ENCODE measurements around the gene SPAG17. TPM values are rescaled to one million over a fixed set of nuclear protein-coding genes. Genes with fewer than 3 reads are reported as not detected.

Gene SPAG17
- total RNA-seq, 1 experiment from 2014 or later, result 0.33 TPM

- intact Hi-C loops (cut with micrococcal nuclease; ENCODE audit: unreplicated experiment), result no loop called here
- CTCF ChIA-PET, result no interaction called here
- DNase-seq, result no peak
Observed at GRCh38 chr1:118209648-118210047, 24.6 kb upstream of the SPAG17 start.

GRCh38 chr1:118206966-118207365 is 21.9 kb upstream of the SPAG17 start:
- peaks cover 5% of the 10 kb centered on the region for H3K9me3 Mint-ChIP-seq (ENCODE audit: low read depth, unreplicated experiment)
- intact Hi-C loops (cut with micrococcal nuclease; ENCODE audit: unreplicated experiment), result no loop called here
- no TSS peak for BruUV-seq (replicated peaks)
- H3K4me3 Mint-ChIP-seq (ENCODE audit: low read depth, unreplicated experiment), result no peak overlapping the region
- no peak for DNase-seq
- H3K36me3 Mint-ChIP-seq (ENCODE audit: insufficient read depth, unreplicated experiment), result no peaks in the 10 kb centered on the region
- CTCF ChIA-PET, result no interaction called here
- H3K27me3 Mint-ChIP-seq (ENCODE audit: unreplicated experiment), result no peaks in the 10 kb centered on the region
- TF ChIP-seq, protein P1, sequence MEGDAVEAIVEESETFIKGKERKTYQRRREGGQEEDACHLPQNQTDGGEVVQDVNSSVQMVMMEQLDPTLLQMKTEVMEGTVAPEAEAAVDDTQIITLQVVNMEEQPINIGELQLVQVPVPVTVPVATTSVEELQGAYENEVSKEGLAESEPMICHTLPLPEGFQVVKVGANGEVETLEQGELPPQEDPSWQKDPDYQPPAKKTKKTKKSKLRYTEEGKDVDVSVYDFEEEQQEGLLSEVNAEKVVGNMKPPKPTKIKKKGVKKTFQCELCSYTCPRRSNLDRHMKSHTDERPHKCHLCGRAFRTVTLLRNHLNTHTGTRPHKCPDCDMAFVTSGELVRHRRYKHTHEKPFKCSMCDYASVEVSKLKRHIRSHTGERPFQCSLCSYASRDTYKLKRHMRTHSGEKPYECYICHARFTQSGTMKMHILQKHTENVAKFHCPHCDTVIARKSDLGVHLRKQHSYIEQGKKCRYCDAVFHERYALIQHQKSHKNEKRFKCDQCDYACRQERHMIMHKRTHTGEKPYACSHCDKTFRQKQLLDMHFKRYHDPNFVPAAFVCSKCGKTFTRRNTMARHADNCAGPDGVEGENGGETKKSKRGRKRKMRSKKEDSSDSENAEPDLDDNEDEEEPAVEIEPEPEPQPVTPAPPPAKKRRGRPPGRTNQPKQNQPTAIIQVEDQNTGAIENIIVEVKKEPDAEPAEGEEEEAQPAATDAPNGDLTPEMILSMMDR (IDR thresholded peaks at IDR 0.05; ENCODE audit: unreplicated experiment), result no peak
- H3K4me1 Mint-ChIP-seq (ENCODE audit: low read depth, unreplicated experiment), result no peaks in the 10 kb centered on the region
- H3K27ac Mint-ChIP-seq (ENCODE audit: unreplicated experiment), result no peak overlapping the region

More at GRCh38 chr1:118209648-118210047, 24.6 kb upstream of the SPAG17 start:
- H3K27ac Mint-ChIP-seq (ENCODE audit: unreplicated experiment), result no peak overlapping the region
- H3K36me3 Mint-ChIP-seq (ENCODE audit: insufficient read depth, unreplicated experiment), result no peaks in the 10 kb centered on the region
- no TSS peak for BruUV-seq (replicated peaks)
- no peak overlapping the region for H3K4me3 Mint-ChIP-seq (ENCODE audit: low read depth, unreplicated experiment)
- TF ChIP-seq, protein P1 (IDR thresholded peaks at IDR 0.05; ENCODE audit: unreplicated experiment), result no peak
- H3K4me1 Mint-ChIP-seq (ENCODE audit: low read depth, unreplicated experiment), result no peaks in the 10 kb centered on the region
- H3K27me3 Mint-ChIP-seq (ENCODE audit: unreplicated experiment), result no peaks in the 10 kb centered on the region
- no peaks in the 10 kb centered on the region for H3K9me3 Mint-ChIP-seq (ENCODE audit: low read depth, unreplicated experiment)

- no peaks in the 10 kb centered on the region for H3K4me1 Mint-ChIP-seq (ENCODE audit: low read depth, unreplicated experiment)
- H3K9me3 Mint-ChIP-seq (ENCODE audit: low read depth, unreplicated experiment), result peaks cover 5% of the 10 kb centered on the region
- TF ChIP-seq, protein P1 (IDR thresholded peaks at IDR 0.05; ENCODE audit: unreplicated experiment), result no peak
- H3K4me3 Mint-ChIP-seq (ENCODE audit: low read depth, unreplicated experiment), result no peak overlapping the region
- no peaks in the 10 kb centered on the region for H3K36me3 Mint-ChIP-seq (ENCODE audit: insufficient read depth, unreplicated experiment)
- intact Hi-C loops (cut with micrococcal nuclease; ENCODE audit: unreplicated experiment), result no loop called here
- H3K27ac Mint-ChIP-seq (ENCODE audit: unreplicated experiment), result no peak overlapping the region
- BruUV-seq (replicated peaks), result no TSS peak
- CTCF ChIA-PET, result no interaction called here
- no peak for DNase-seq
- H3K27me3 Mint-ChIP-seq (ENCODE audit: unreplicated experiment), result no peaks in the 10 kb centered on the region
Observed at GRCh38 chr1:118204648-118205047, 19.6 kb upstream of the SPAG17 start.

GRCh38 chr1:118204105-118204504 is 19.1 kb upstream of the SPAG17 start:
- Mint-ChIP-seq H3K4me1 (ENCODE audit: low read depth, unreplicated experiment) (no peaks in the 10 kb centered on the region), H3K9me3 (ENCODE audit: low read depth, unreplicated experiment) (peaks cover 5% of the 10 kb centered on the region), H3K4me3 (ENCODE audit: low read depth, unreplicated experiment) (no peak overlapping the region), H3K27me3 (ENCODE audit: unreplicated experiment) (no peaks in the 10 kb centered on the region), H3K36me3 (ENCODE audit: insufficient read depth, unreplicated experiment) (no peaks in the 10 kb centered on the region), H3K27ac (ENCODE audit: unreplicated experiment) (no peak overlapping the region)
- BruUV-seq (replicated peaks), result no TSS peak
- intact Hi-C loops (cut with micrococcal nuclease; ENCODE audit: unreplicated experiment), result no loop called here
- DNase-seq, result no peak
- CTCF ChIA-PET, result no interaction called here
- TF ChIP-seq, protein P1 (IDR thresholded peaks at IDR 0.05; ENCODE audit: unreplicated experiment), result no peak
